Activated gamma-delta T cell (primary cell): ENCODE measurements around the gene RGS3.

Experiments used
- DNase-seq: peaks from one replicate; lab custom pipeline; 2025; lab: John Stamatoyannopoulos, UW

Gene RGS3

GRCh38 chr9:113511856-113512761 is 48.6 kb downstream of the RGS3 start:
- peak; percentile 35 for DNase-seq

- no peak for DNase-seq
Observed at GRCh38 chr9:113513111-113513510, 49.6 kb downstream of the RGS3 start.

GRCh38 chr9:113513536-113513935 is 50.0 kb downstream of the RGS3 start:
- DNase-seq: no peak

GRCh38 chr9:113514061-113514460 is 50.5 kb downstream of the RGS3 start:
- DNase-seq: no peak

GRCh38 chr9:113514748-113515147 is 51.2 kb downstream of the RGS3 start:
- DNase-seq: no peak

GRCh38 chr9:113515862-113516261 is 52.3 kb downstream of the RGS3 start:
- DNase-seq: no peak

- DNase-seq: peak; percentile 32
Observed at GRCh38 chr9:113516840-113517577, 53.5 kb downstream of the RGS3 start.

- DNase-seq: no peak
Observed at GRCh38 chr9:113519426-113520108, 56.0 kb downstream of the RGS3 start.

GRCh38 chr9:113520109-113520642 is 56.6 kb downstream of the RGS3 start:
- DNase-seq: peak; percentile 55

- no peak for DNase-seq
Observed at GRCh38 chr9:113521693-113522255, 58.2 kb downstream of the RGS3 start.

GRCh38 chr9:113522419-113522818 is 58.9 kb downstream of the RGS3 start:
- no peak for DNase-seq

- DNase-seq: no peak
Observed at GRCh38 chr9:113522858-113523257, 59.3 kb downstream of the RGS3 start.

- peak; percentile 33 for DNase-seq
Observed at GRCh38 chr9:113523421-113524141, 60.1 kb downstream of the RGS3 start.

- no peak for DNase-seq
Observed at GRCh38 chr9:113524468-113524867, 60.9 kb downstream of the RGS3 start.

- no peak for DNase-seq
Observed at GRCh38 chr9:113525205-113525604, 61.7 kb downstream of the RGS3 start.

- no peak for DNase-seq
Observed at GRCh38 chr9:113525831-113526230, 62.3 kb downstream of the RGS3 start.

GRCh38 chr9:113526231-113526746 is 62.8 kb downstream of the RGS3 start:
- no peak for DNase-seq

- DNase-seq: no peak
Observed at GRCh38 chr9:113526841-113527240, 63.3 kb downstream of the RGS3 start.

- DNase-seq: no peak
Observed at GRCh38 chr9:113528088-113528487, 64.6 kb downstream of the RGS3 start.

- no peak for DNase-seq
Observed at GRCh38 chr9:113528811-113529210, 65.3 kb downstream of the RGS3 start.
